ENCODE measurements around the gene FARSB.

The FARSB gene

GRCh38 chr2:222545823-222546795 is 109.8 kb downstream of the FARSB start:
- no peak for DNase-seq

- no peak for DNase-seq
Measured at GRCh38 chr2:222544661-222545060, 111.2 kb downstream of the FARSB start.

- no peak for DNase-seq
Measured at GRCh38 chr2:222538535-222538934, 117.4 kb downstream of the FARSB start.

- DNase-seq: no peak
Measured at GRCh38 chr2:222535477-222535876, 120.4 kb downstream of the FARSB start.

- DNase-seq: no peak
Measured at GRCh38 chr2:222532315-222532714, 123.6 kb downstream of the FARSB start.

GRCh38 chr2:222526480-222527277 is 129.2 kb downstream of the FARSB start:
- DNase-seq: no peak

- no peak for DNase-seq
Measured at GRCh38 chr2:222525811-222526210, 130.1 kb downstream of the FARSB start.

- DNase-seq: no peak
Measured at GRCh38 chr2:222523783-222524544, 131.9 kb downstream of the FARSB start.

GRCh38 chr2:222522082-222522481 is 133.8 kb downstream of the FARSB start:
- DNase-seq: no peak

GRCh38 chr2:222521099-222521498 is 134.8 kb downstream of the FARSB start:
- DNase-seq: no peak

Measured in NCI-H2081 treated with DMSO at 0.1 percent for 48 hours (cell line).